NCI-H748 (cell line): ENCODE results near the gene SNAPC2.

Source experiments
- DNase-seq: peaks from one replicate; lab custom pipeline; 2025; ENCODE audit not compliant: unreplicated experiment; lab: John Stamatoyannopoulos, UW

The SNAPC2 gene, protein sequence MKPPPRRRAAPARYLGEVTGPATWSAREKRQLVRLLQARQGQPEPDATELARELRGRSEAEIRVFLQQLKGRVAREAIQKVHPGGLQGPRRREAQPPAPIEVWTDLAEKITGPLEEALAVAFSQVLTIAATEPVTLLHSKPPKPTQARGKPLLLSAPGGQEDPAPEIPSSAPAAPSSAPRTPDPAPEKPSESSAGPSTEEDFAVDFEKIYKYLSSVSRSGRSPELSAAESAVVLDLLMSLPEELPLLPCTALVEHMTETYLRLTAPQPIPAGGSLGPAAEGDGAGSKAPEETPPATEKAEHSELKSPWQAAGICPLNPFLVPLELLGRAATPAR

DNA sequence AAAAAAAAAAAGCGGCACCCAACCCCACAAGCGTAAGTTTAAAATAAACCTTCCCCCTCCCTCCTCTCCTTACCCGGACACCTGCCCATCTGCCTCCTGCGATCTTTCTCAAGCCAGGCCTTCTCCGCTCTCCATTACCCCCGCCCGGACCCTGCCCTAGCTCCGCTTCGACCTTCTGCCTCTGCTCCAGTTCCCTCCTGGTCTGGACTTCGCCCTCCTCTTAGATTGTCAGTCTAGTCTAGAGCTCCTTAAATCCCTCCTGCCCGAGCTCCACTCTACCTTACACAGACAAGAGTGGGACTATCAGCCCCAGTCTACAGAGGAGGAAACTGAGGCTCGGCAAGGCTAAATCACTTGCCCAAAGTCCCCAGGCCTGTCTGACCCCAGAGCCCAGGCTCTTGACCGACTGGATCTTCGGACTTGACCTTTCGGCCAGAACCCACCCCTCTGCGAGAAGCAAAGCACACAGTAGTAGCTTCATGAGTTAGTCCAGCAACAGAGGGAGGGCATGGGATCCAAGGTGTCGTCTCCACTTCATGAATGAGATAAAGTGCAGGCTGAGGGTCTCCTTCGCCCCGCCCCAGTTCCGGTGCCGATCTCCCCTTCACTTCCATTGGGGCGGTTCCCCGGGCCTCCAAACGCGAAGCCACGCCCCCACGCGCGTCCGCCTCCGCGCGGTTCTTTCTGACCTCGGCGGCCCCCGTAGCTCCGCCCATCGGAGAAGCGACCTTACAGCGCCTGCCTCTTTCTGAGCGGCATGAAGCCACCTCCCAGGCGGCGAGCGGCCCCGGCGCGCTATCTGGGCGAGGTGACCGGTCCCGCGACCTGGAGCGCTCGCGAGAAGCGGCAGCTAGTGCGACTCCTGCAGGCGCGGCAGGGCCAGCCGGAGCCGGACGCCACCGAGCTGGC is at the start of gene SNAPC2:
TSS of gene SNAPC2 (plus strand) at position 729 of the 909 bp plus-strand sequence. CDS start at position 758, 29 bp downstream.
- peak; percentile 90 for DNase-seq

GRCh38 chr19:7870571-7871436 is 49.3 kb upstream of the SNAPC2 start:
- peak; percentile 54 for DNase-seq

GRCh38 chr19:7871437-7872305 is 48.5 kb upstream of the SNAPC2 start:
- DNase-seq, result peak; percentile 86

DNA sequence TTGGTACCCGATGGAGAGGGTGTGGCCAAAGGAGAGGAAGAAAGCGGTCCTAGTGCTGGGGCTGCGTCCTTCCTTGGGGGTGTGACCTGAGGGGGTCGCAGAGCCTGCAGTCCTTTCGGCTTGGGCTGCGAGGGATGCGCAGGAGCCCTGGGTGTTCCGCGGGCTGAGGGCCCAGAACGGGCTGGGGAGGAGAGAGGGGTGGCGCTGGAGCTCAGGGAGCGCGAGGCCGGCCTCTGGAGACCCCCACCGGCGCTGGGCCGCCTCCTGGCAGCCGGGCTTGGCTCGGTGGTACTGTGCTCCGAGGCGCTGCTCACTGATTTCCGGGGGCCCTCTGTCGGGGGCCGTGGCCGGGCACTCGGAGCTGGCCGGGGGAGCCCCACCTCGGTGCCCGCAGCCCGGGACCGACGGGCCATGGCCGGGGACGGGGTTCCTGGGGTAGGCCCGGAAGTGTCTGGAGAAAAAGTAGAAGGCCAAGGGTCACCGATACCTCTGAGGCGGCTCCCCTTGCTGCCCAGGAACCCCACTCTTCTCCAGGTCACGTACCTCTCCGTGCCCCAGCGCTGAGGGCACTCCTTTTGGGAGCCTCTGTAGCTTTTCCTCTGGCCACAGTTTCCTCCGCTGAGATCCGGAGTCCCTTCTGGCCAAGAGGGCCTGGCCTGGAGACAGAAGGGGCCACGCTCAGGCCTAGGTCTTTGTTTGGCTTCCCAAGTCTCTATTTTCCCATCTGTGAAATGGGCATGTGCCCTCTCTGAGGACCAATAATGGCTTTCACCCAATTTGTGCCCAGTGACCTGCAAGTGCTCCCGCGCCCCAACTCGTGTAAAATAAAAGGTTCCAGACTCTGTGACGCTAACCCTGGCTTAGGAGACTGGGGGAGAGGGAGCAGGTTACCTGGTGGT is 47.6 kb upstream of the SNAPC2 start:
- no peak for DNase-seq

DNA sequence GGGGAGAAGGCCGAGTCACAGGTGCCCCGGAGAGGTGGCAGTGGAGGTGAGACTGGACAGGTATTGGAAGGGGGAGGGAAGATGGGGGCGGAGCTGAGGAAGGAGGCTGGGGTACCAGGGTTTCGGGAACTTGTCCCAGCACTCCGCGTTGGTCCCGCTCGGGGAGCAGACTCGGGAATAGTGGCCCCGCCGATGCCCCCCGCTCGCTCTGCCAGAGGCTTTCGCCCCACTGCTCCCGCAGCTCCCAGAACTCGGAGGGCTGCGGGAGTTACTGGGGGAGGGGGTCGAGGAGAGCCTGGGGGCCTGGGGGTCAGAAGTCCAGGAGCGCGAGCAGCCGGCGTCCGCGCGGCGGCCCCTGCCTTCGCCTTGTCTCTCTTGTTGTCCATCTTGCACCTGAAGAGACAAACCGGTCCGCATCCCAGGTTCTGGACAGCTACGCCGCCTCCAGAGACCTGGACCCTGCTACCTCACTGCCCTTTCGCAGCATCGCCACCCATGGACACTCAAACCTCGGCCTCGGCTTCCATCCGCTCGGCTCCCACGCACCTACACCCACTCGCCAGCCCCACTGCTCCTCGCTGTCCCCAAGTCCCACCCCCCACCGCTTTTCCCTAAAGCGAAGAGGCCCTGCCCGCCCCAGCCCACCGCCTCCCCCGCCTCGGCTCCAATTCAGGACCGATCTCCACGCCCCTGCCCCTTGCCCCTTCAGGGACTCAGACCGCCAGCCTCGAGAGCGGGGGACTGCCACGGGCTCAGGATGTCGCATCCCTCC is 46.6 kb upstream of the SNAPC2 start:
- DNase-seq, result no peak

- DNase-seq, result peak; percentile 87
Observed at GRCh38 chr19:7874076-7874896, 45.9 kb upstream of the SNAPC2 start, which contains the start of gene PRR36. TSS of gene PRR36 (minus strand) at chr19:7874390. CDS start at chr19:7873689, 701 bp downstream.

- DNase-seq, result no peak
Observed at GRCh38 chr19:7874897-7875273, 45.3 kb upstream of the SNAPC2 start.

DNA sequence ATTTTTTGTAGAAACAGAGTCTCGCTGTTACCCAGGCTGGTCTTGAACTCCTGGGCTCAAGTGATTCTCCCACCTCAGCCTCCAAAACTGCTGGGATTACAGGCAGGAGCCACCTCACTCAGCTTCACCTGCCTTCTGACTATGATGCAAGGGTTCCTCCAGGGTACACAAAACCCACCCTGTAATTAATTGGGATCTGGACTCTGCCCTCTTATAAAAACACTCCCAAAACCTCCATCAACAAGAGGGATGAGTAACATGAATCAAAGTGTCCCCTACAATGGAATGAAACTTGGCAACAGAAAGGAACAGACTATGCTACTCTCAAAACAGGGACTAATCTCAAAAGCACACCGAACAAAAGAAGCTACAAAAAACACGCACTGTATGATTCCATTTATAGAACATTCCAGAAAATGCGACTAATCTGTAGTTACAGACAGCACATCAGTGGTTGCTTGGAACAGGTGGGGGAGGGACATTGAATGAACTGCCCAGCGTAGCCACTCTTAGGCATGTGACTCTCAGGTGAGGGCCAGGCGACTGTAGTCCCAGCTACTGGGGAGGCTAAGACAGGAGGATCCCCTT is 42.8 kb upstream of the SNAPC2 start:
- DNase-seq, result no peak

DNA sequence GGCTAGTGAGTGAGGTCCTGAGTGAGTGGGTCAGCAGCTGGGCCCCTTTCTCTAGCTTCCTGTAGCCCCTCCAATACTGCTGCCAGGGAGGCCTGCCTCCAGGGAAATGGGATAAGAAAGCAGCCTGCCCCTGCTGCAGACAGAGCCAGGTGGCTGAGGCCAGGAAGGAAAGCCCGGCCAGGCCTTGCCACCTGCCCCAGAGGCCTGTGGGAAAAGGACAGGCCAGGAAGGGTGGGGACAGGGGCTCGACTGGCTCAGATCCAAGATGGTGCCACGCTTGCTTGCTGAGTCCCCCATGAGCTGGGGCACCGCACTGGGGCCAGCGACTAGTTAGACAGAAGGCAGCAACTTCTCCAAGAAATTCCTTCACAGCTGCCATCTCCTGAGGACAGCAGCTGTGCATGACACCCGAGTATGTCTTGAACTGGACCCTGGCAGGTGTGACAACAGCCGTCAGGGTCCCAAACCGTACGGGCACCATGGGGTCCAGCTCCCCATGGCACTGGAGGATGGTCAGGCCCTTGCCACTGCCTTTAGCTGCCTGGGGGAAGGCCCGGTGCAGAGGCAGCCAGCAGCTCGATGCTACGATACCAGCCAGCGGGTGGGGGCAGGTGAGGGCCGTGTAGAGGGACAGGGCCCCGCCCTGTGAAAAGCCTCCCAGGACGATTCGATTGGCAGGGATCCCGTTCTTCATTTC is 40.9 kb upstream of the SNAPC2 start:
- DNase-seq, result no peak

DNA sequence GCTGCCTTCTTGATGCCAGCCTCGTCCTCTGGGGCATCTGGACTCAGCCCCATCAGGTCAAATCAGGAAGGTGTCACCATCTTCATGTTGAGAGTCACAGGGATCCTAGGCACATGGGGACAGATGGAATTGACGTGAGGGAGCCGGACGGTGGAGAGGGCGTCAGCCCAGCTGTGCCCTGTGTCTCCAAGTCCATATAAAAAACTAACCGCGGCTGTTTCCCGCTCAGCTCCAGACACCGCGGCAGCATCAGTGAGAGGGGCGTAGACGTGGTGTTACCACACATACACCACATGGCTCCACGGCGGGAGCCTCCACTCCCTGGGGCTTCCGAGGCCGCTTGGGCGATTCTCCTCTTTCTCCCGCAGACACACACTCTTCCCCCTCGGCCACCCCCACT is 40.3 kb upstream of the SNAPC2 start:
- no peak for DNase-seq

GRCh38 chr19:7881910-7882309 is 38.2 kb upstream of the SNAPC2 start:
- no peak for DNase-seq

- peak; percentile 37 for DNase-seq
Observed at GRCh38 chr19:7883105-7883504, 37.0 kb upstream of the SNAPC2 start.

- DNase-seq, result no peak
Observed at GRCh38 chr19:7883796-7884570, 36.2 kb upstream of the SNAPC2 start.

GRCh38 chr19:7885818-7886217 is 34.3 kb upstream of the SNAPC2 start:
- no peak for DNase-seq

GRCh38 chr19:7887408-7888144 is 32.6 kb upstream of the SNAPC2 start:
- no peak for DNase-seq
